ENCODE data around the gene TRMO. TPM values are rescaled to one million over a fixed set of nuclear protein-coding genes. Genes with fewer than 3 reads are reported as not detected.

The TRMO gene
- total RNA-seq, 1 experiment from 2014 or later: 15.2 TPM

- Histone ChIP-seq H3K27ac (ENCODE audit: low read length) (no peak overlapping the region), H3K9me2 (replicated peaks; ENCODE audit: insufficient read depth, low read length) (no peaks in the 10 kb centered on the region), H3K9me3 (ENCODE audit: low read length) (no peaks in the 10 kb centered on the region), H3K4me2 (ENCODE audit: low read depth, low read length, poor library complexity, severe bottlenecking) (no peak overlapping the region), H2AFZ (ENCODE audit: low read length) (no peak overlapping the region), H3K79me2 (ENCODE audit: low read length) (no peaks in the 10 kb centered on the region), H3K4me3 (ENCODE audit: low read length) (no peak overlapping the region), H3K4me1 (ENCODE audit: low read length) (no peaks in the 10 kb centered on the region), H3K27me3 (ENCODE audit: low read length) (no peaks in the 10 kb centered on the region), H4K20me1 (ENCODE audit: insufficient read depth, low read depth, low read length) (no peaks in the 10 kb centered on the region), H3K9ac (ENCODE audit: low read length) (no peak overlapping the region), H3K36me3 (ENCODE audit: insufficient read depth, low read length) (no peaks in the 10 kb centered on the region)
- DNase-seq: no peak
These were observed 67.4 kb downstream of the TRMO start for GRCh38 chr9:97854696-97855485.

Small RNA genes within 50 kb of the gene (small RNA-seq; reads per million reads assigned to genes)
- gene RF00019: not detected

Other genes with a start within 250 kb of the TRMO start
- 22.2 and 28.8 TPM in 2 replicates for gene XPA, start 225.2 kb downstream of the TRMO start, total RNA-seq (2014; rRNA removed; shearing (Covaris generic); ENCODE audit: low replicate concordance)
- not detected in 2 replicates for gene FOXE1, start 69.3 kb downstream of the TRMO start, total RNA-seq (2014; rRNA removed; shearing (Covaris generic); ENCODE audit: low replicate concordance)
- not detected in 2 replicates for gene HEMGN, start 15.7 kb upstream of the TRMO start, total RNA-seq (2014; rRNA removed; shearing (Covaris generic); ENCODE audit: low replicate concordance)
- 29.1 and 76.3 TPM in 2 replicates for gene ANP32B, start 60.8 kb upstream of the TRMO start, total RNA-seq (2014; rRNA removed; shearing (Covaris generic); ENCODE audit: low replicate concordance)
- 77.9 and 135 TPM in 2 replicates for gene NANS, start 134.2 kb upstream of the TRMO start, total RNA-seq (2014; rRNA removed; shearing (Covaris generic); ENCODE audit: low replicate concordance)
- gene TRIM14, start 196.7 kb upstream of the TRMO start, total RNA-seq (2014; rRNA removed; shearing (Covaris generic); ENCODE audit: low replicate concordance): 17.5 and 18.3 TPM in 2 replicates

Measured in Karpas-422 (cell line).